Breast epithelium (tissue), 4 donors: Measurements from ENCODE around the gene UST. TPM values are rescaled to one million over a fixed set of nuclear protein-coding genes. Genes with fewer than 3 reads are reported as not detected.

Source experiments
- DNase-seq, 2 donors: peaks; one replicate each; pipeline ENCODE4 v3.0.0-alpha.2; 2019; ENCODE audit warnings: low spot score in 2 of 2
- H3K27ac ChIP-seq, 2 donors: fragments of 200-600 bp; sonication (generic) in 1 of 2; one replicate each; pipeline ENCODE4 v1.5.1; 2016 to 2019; ENCODE audit warnings: mild to moderate bottlenecking in 1 of 2
- H3K27me3 ChIP-seq, 2 donors: fragments of 200-600 bp; sonication (generic) in 1 of 2; one replicate each; pipeline versions ENCODE4 v1.5.1 to v1.6.0; 2017 to 2019; ENCODE audit warnings: control low read depth in 1 of 2, mild to moderate bottlenecking in 1 of 2
- H3K36me3 ChIP-seq: fragments of 200-600 bp; one replicate; pipeline ENCODE4 v1.5.1; 2019
- H3K4me1 ChIP-seq, 2 donors: fragments of 200-600 bp; sonication (generic); one replicate each; pipeline ENCODE4 v1.5.1; 2016 to 2019; ENCODE audit warnings: control low read depth in 1 of 2
- H3K4me3 ChIP-seq, 3 donors: fragments of 200-600 bp; sonication (generic); 1 replicate in 2 of 3; 2 replicates in 1 of 3; pipeline ENCODE4 v1.5.1; 2016 to 2019; ENCODE audit warnings: mild to moderate bottlenecking in 3 of 3, moderate library complexity in 2 of 3
- H3K9me3 ChIP-seq, 2 donors: fragments of 200-600 bp; sonication (generic) in 1 of 2; one replicate each; pipeline ENCODE4 v1.5.1; 2016 to 2019; ENCODE audit warnings: control low read depth in 1 of 2
- POLR2A ChIP-seq: fragments of 450-650 bp; IDR thresholded peaks from one replicate; pipeline ENCODE4 v1.6.1; 2016; ENCODE audit warnings: antibody characterized with exemption, mild to moderate bottlenecking, moderate library complexity
- POLR2AphosphoS5 ChIP-seq, 3 donors: sonication (generic); formaldehyde crosslinking; IDR thresholded peaks; one replicate each; pipeline ENCODE4 v1.6.1; 2017; ENCODE audit warnings: antibody characterized with exemption in 3 of 3
- intact Hi-C: fragments of 100-400 bp; cut with DNase I; formaldehyde crosslinking; loops from one replicate; pipeline ENCODE4 v1.15.1; 2023; ENCODE audit warnings: low total_unique reads
- total RNA-seq, 3 donors: library from RNA; depleted of rRNA; stranded (reverse); fragments of >200 nt; gene quantifications; one replicate each; pipeline ENCODE4 v1.1.0, GENCODE V29; 2016
- TF ChIP-seq, protein P1 (sequence below), 3 donors: fragments of 450-650 bp; IDR thresholded peaks; one replicate each; pipeline ENCODE4 v1.5.1; 2016 to 2017; ENCODE audit warnings: antibody characterized with exemption in 3 of 3, mild to moderate bottlenecking in 3 of 3, moderate library complexity in 3 of 3

UST gene
- total RNA-seq, 3 donors from 2014 or later: 10.5 to 28.8 (median 13.2) TPM

DNA sequence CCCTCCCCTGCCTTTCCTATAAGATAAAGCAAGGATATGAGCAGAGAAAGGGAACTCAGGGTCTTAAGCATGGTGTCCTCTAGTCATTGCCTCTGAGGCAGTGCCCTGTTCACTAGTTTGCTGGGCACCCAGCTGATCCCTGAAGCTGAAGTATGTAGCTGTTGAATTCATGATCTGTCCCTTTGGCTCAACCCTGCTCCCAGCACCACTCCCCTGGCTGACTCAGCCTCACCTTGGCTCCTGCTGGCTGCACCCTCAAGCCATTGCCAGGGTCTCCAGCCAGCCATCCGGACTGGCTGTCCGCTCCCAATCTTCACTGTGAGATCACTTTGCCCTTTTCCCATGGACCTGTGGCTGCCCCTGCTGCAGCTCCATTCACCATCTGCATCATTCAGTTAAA, 25.9 kb upstream of the UST start:
- Histone ChIP-seq H3K27me3 (no peaks in the 10 kb centered on the region), H3K9me3 (no peaks in the 10 kb centered on the region), H3K4me1 (no peaks in the 10 kb centered on the region), H3K27ac (no peak overlapping the region), H3K36me3 (no peaks in the 10 kb centered on the region), H3K4me3 (no peak overlapping the region)
- intact Hi-C loops: no loop called here
- no peak for DNase-seq
- TF ChIP-seq, protein P1, sequence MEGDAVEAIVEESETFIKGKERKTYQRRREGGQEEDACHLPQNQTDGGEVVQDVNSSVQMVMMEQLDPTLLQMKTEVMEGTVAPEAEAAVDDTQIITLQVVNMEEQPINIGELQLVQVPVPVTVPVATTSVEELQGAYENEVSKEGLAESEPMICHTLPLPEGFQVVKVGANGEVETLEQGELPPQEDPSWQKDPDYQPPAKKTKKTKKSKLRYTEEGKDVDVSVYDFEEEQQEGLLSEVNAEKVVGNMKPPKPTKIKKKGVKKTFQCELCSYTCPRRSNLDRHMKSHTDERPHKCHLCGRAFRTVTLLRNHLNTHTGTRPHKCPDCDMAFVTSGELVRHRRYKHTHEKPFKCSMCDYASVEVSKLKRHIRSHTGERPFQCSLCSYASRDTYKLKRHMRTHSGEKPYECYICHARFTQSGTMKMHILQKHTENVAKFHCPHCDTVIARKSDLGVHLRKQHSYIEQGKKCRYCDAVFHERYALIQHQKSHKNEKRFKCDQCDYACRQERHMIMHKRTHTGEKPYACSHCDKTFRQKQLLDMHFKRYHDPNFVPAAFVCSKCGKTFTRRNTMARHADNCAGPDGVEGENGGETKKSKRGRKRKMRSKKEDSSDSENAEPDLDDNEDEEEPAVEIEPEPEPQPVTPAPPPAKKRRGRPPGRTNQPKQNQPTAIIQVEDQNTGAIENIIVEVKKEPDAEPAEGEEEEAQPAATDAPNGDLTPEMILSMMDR (IDR thresholded peaks at IDR 0.05): no peak
- TF ChIP-seq POLR2AphosphoS5 (IDR thresholded peaks at IDR 0.05) (no peak), POLR2A (no peak)

DNA sequence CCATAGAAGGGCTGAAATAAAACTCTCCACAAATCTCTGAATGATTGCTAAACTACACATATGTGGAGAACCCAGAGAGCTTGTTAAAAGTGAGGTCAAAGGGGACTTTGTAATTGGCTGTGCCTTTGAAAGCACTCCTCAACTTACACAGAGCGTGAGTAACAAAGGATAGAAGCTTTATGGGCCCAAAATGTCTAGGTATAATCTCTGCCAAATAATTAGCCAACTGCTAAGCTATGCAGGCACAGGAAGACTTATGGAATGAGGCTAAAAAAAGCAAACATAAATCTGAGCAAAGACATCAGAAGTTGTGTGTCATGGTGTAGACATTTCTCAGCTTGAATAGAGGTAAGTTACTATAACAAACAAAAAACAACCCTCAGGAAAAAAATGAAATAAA, 23.3 kb upstream of the UST start:
- H3K27me3 ChIP-seq: no peaks in the 10 kb centered on the region
- no peak overlapping the region for H3K4me3 ChIP-seq
- intact Hi-C loops: no loop called here
- H3K27ac ChIP-seq: no peak overlapping the region
- no peaks in the 10 kb centered on the region for H3K36me3 ChIP-seq
- DNase-seq: no peak
- TF ChIP-seq, protein P1 (IDR thresholded peaks at IDR 0.05): no peak
- TF ChIP-seq POLR2A (no peak), POLR2AphosphoS5 (IDR thresholded peaks at IDR 0.05) (no peak)
- peaks cover 6 to 13% of the 10 kb centered on the region in 2 donors for H3K9me3 ChIP-seq
- H3K4me1 ChIP-seq: no peaks in the 10 kb centered on the region

GRCh38 chr6:148724428-148724827, 22.4 kb upstream of the UST start:
- no peaks in the 10 kb centered on the region for H3K27me3 ChIP-seq
- no peaks in the 10 kb centered on the region for H3K4me1 ChIP-seq
- intact Hi-C loops: no loop called here
- H3K4me3 ChIP-seq: no peak overlapping the region
- TF ChIP-seq POLR2AphosphoS5 (IDR thresholded peaks at IDR 0.05): no peak
- TF ChIP-seq, protein P1 (IDR thresholded peaks at IDR 0.05): no peak
- no peak for TF ChIP-seq POLR2A
- no peak overlapping the region for H3K27ac ChIP-seq
- DNase-seq: no peak
- H3K36me3 ChIP-seq: no peaks in the 10 kb centered on the region
- peaks cover 6 to 13% of the 10 kb centered on the region in 2 donors for H3K9me3 ChIP-seq

DNA sequence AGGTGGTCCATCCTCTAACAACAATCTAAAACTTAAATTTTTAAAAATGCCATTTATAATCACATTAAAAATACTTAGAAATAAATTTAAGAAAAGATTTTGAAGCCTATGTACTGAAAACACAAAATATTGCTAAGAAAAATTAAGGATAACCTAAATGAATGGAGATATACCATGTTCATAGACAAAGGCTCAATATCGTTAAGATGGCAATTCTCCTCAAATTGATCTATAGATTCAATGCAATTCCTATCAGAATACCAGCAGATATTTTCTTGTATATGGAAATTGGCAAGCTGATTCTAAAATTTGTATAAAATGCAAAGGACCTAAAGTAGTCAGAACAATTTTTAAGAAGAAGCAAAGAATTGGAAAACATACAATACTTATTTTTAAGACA, 19.7 kb upstream of the UST start:
- peaks cover 6 to 13% of the 10 kb centered on the region in 2 donors for H3K9me3 ChIP-seq

GRCh38 chr6:148735989-148736388, 10.8 kb upstream of the UST start:
- DNase-seq: no peak
- H3K27me3 ChIP-seq: no peaks in the 10 kb centered on the region
- TF ChIP-seq POLR2A (no peak), POLR2AphosphoS5 (IDR thresholded peaks at IDR 0.05) (no peak)
- TF ChIP-seq, protein P1 (IDR thresholded peaks at IDR 0.05): no peak
- no peaks in the 10 kb centered on the region for H3K36me3 ChIP-seq
- intact Hi-C loops: no loop called here
- H3K9me3 ChIP-seq: no peaks in the 10 kb centered on the region
- no peak overlapping the region for H3K27ac ChIP-seq
- no peaks in the 10 kb centered on the region for H3K4me1 ChIP-seq
- no peak overlapping the region for H3K4me3 ChIP-seq

More for the DNA sequence above, 19.7 kb upstream of the UST start:
- no peaks in the 10 kb centered on the region for H3K4me1 ChIP-seq
- intact Hi-C loops: no loop called here
- H3K36me3 ChIP-seq: no peaks in the 10 kb centered on the region
- no peak for TF ChIP-seq POLR2AphosphoS5 (IDR thresholded peaks at IDR 0.05)
- TF ChIP-seq POLR2A: no peak
- TF ChIP-seq, protein P1 (IDR thresholded peaks at IDR 0.05): no peak
- no peak overlapping the region for H3K27ac ChIP-seq
- no peak overlapping the region for H3K4me3 ChIP-seq
- no peak for DNase-seq
- no peaks in the 10 kb centered on the region for H3K27me3 ChIP-seq
